GM19043 (cell line): Measurements from ENCODE around the gene OR1M1.
A peak's percentile ranks its signal among the peaks of the same experiment; 100 is the strongest.

Experiments
- ATAC-seq: cut with Tn5 transposase; IDR thresholded peaks from one replicate; pipeline ENCODE4 v1.9.1; 2021; ENCODE audit warnings: low read depth; ENCODE audit not compliant: unreplicated experiment

The OR1M1 gene

DNA sequence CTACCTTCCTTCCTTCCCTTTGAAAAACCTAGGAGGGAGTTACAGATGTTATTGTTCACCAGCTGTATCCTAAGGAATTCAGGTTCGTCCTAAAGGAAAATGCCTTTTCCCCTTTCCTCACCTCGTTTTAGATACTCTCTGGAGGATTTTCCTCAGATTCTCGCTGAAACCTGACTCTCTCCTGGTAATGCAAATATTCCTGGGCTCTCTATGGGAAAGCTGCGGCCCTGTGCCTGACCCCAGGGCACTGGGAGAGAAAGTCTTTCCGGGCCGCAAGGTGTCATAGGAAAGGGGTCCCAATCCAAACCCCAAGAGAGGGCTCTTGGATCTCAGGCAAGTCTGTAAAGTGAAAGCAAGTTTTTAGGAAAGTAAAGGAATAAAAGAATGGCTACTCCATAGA is 13.1 kb upstream of the OR1M1 start:
- ATAC-seq = no peak

DNA sequence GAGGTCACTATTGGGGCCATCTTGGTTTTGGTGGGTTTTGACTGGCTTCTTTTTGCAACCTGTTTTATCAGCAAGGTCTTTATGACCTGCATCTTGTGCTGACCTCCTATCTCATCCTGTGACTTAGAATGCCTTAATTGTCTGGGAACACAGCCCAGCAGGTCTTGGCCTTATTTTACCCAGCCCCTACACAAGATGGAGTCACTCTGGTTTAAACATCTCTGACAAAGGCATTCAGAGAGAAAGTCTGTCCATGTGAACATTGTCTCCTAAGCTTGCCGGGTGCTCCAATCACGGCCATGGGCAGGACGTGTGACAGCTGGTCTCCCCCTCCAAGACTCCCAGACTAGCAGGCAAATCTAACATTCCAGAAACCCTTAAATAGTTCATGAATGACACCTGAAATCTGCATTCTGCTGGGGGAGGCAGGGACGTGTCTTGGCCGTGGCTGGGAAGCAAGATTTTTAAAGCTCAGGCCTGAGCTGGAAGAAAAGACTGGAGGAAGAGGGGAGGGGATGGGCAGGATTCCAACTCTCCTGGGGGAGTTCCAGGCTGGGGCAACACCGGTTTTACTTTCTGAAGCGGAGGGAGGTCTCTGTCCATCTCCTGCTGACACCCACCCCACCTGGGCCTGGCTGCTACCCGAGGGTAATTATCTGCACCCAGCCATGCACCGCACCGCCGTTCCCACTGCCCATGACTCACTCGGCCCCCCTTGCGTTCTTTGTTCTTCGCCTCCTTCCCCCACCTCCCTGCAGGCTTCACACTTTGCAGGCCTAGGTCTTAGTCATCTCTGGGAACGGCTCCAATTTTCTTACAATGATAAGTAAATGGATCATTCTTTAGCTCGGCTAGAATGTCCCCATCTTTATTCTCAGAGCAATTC is 11.6 kb upstream of the OR1M1 start:
- ATAC-seq = no peak

GRCh38 chr19:9076901-9077300 is 10.0 kb upstream of the OR1M1 start:
- ATAC-seq = no peak

GRCh38 chr19:9078651-9079050 is 8.2 kb upstream of the OR1M1 start:
- no peak for ATAC-seq

- no peak for ATAC-seq
Measured at GRCh38 chr19:9107375-9107774, 20.5 kb downstream of the OR1M1 start, which contains the start of gene OR7G2. OR7G2 (minus strand) TSS chr19:9107475; CDS start chr19:9103243, 4,232 bp downstream.

DNA sequence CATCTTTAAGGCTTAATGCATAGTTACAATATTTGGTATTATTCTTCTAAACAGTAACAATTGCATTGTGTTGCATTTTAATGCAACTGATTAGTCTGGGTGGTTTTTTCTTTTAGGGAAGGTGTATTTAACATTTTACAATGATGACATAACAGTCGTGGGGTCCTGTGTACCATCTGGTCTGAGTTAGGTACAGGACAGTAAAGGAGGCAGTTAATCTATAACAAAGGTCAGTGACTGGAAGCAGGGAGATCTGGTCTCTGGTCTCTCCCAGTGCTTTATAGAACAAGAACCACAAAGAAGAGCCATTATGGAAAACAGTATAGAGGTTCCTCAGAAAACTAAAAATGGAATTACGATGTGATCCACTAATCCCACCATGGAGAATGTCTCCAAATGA is 23.1 kb downstream of the OR1M1 start:
- ATAC-seq = no peak

GRCh38 chr19:9115307-9115813 is 28.5 kb downstream of the OR1M1 start, which contains the start of gene OR7G1:
OR7G1 (minus strand) TSS chr19:9115763; CDS start chr19:9115763, 0 bp downstream.
- no peak for ATAC-seq

DNA sequence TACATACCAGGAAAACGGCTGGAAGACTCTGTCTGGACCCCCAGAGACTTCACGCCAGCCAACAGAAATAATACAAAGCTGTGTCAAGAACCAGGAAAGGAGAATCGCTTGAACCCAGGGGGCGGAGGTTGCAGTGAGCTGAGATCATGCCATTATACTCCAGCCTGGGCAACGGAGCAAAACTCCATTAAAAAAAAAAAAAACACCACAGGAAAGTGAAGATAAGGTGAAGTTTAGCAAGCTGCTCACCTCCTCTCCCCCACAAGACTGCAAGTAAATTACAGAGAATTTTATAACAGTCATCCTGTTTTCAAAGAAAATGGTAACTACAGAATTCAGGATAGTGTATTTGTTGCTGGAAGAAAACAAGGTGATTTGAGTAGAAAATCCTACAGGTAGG is 29.7 kb downstream of the OR1M1 start:
- no peak for ATAC-seq

DNA sequence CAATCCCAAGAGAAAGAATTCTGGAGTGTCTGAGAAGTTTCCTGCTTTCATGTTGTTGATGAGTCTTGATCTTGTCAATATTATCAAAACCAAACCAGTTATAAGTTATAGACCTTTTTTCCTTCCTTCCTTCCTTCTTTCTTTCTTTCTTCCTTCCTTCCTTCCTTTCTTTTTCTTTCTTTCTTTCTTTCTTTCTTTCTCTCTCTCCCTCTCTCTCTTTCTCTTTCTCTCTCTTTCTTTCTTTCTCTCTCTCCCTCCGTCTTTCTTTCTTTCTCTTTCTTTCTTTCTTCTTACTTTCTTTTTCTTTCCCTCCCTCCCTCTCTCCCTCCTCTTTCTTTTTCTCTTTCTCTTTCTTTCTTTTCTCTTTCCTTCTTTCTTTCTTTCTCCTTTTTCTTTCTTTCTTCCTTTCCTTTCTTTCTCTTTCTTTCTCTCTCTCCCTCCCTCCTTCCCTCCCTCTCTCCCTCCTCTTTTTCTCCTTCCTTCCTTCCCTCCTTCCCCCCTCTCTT is 40.1 kb downstream of the OR1M1 start, which contains the start of gene OR7G3:
Gene OR7G3, minus strand, starts transcription at position 51 of the 506 bp plus-strand sequence. Its CDS starts 0 bp downstream, at position 51.
- ATAC-seq = no peak

- ATAC-seq = no peak
Measured at GRCh38 chr19:9128171-9128570, 41.3 kb downstream of the OR1M1 start.

GRCh38 chr19:9130965-9131364 is 44.1 kb downstream of the OR1M1 start:
- ATAC-seq = no peak

DNA sequence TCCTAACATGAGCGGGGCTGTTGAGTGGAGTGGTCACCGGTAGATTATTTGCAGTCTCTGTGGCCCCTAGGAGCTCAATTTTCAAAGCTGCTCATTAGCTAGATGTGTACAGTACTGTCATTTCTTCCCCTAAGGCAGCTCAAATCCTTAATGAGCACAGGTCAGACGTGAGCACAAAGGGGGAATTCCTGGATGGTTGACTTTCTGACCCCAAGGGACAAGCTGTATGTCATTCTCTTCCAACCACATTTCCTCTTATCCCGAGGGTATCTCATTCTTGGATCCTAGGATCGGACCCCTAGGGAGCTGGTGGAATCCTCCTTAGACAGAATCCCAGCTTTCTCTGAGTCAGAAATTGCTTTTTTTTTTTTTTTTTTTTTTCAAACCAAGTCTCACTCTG is 45.6 kb downstream of the OR1M1 start:
- no peak for ATAC-seq

DNA sequence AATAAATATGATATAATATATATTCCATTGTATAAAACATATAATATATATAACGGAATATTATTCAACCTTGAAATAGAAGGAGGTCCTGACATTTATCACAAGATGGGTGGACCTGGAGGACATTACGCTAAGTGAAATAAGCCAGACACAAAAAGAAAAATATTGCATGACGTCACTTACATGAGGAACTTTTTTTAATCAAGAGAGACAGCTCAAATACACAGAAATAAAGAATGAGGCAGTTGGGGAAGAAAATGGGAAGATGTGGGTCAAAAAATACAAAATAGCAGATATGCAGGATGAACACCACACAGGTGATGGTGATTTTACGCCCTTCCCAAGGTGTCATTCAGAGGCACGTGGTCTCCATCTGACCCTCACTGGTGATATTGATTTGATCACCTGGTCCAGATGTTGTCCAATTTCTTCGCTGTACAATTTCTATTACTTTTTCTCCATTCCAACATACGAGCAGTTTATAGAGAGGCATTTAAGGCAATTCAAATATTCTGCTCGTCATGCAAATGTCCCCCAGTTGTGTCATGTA is 52.8 kb downstream of the OR1M1 start:
- ATAC-seq = no peak

- peak; percentile 95 for ATAC-seq
Measured at GRCh38 chr19:9140159-9140874, 53.5 kb downstream of the OR1M1 start, which contains the start of gene ZNF317. ZNF317 (plus strand) TSS chr19:9140397; CDS start chr19:9156017, 15,620 bp downstream.

DNA sequence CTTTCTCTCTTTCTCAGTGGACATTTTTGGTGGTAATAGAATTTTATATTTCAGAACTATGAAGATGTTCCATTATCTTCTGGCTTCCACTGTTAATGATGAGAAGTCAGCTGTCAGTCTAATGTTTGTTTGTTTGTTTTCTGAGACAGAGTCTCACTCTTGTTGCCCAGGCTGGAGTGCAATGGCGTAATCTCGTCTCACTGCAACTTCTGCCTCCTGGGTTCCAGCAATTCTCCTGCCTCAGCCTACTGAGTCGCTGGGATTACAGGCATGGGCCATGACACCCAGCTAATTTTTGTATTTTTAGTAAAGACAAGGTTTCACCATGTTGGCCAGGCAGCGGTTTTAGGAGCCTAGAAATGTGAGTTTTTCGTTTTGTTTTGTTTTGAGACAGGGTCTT is 58.1 kb downstream of the OR1M1 start:
- no peak for ATAC-seq
